HG03439 (cell line): ENCODE measurements around the gene ZNF213.

Source experiments
- ATAC-seq: cut with Tn5 transposase; IDR thresholded peaks from one replicate; pipeline ENCODE4 v1.9.1; 2021; ENCODE audit warnings: mild to moderate bottlenecking, moderate library complexity; ENCODE audit not compliant: unreplicated experiment

ZNF213 gene

GRCh38 chr16:3134338-3135125 lies at the start of gene ZNF213:
TSS of gene ZNF213 (plus strand) at chr16:3135029. CDS start at chr16:3137281, 2,252 bp downstream.
- ATAC-seq: peak; percentile 81

DNA sequence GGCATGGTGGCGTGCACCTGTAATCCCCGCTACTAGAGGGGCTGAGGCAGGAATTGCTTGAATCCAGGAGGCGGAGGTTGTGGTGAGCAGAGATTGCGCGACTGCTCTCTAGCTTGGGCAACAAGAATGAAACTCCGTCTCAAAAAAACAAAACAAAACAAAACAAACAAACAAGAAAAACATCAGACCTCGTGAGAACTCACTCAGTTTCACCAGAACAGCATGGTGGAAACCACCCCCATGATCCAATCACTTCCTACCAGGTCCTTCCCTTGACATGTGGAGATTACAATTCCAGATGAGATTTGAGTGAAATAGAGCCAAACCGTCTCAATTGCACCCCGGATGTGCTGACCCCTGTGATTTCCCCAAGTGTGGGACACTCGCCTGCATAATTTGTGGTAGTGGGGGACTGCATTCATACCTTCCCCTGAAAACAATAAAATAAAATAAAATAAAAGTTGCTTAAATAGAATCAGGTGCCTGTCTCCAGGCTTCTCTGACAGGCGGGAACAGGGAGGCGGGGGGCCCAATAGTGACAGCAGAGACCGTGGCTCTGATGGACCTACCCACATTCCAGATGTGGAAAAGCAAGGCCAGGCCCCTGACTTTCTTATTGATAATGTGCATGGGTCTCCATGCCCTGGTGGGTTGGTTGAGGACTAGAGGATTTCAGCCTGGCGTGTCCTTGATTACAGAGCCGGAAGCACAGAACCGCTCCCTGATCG lies 48.8 kb upstream of the ZNF213 start:
- no peak for ATAC-seq

GRCh38 chr16:3086596-3087242 lies 48.1 kb upstream of the ZNF213 start:
- no peak for ATAC-seq

- no peak for ATAC-seq
Observed at GRCh38 chr16:3087243-3088235, 47.3 kb upstream of the ZNF213 start.

DNA sequence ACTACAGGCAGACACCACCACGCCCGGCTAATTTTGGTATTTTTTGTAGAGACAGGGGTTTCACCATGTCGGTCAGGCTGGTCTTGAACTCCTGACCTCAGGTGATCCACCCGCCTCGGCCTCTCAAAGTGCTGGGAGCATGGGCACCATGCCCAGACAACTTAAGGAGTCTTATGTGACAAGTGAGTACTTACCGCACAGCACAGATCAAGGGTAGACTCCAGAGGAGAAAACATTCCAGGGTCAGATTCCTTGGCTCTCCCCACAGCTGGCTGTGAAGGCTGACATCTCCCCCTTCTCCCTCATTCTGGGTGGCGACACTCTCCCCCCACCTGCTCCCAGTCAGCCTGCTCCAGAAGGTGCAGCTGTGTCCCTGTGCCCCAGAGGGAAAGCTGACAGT lies 46.4 kb upstream of the ZNF213 start:
- no peak for ATAC-seq

GRCh38 chr16:3088925-3089716 lies 45.7 kb upstream of the ZNF213 start:
- ATAC-seq: no peak

DNA sequence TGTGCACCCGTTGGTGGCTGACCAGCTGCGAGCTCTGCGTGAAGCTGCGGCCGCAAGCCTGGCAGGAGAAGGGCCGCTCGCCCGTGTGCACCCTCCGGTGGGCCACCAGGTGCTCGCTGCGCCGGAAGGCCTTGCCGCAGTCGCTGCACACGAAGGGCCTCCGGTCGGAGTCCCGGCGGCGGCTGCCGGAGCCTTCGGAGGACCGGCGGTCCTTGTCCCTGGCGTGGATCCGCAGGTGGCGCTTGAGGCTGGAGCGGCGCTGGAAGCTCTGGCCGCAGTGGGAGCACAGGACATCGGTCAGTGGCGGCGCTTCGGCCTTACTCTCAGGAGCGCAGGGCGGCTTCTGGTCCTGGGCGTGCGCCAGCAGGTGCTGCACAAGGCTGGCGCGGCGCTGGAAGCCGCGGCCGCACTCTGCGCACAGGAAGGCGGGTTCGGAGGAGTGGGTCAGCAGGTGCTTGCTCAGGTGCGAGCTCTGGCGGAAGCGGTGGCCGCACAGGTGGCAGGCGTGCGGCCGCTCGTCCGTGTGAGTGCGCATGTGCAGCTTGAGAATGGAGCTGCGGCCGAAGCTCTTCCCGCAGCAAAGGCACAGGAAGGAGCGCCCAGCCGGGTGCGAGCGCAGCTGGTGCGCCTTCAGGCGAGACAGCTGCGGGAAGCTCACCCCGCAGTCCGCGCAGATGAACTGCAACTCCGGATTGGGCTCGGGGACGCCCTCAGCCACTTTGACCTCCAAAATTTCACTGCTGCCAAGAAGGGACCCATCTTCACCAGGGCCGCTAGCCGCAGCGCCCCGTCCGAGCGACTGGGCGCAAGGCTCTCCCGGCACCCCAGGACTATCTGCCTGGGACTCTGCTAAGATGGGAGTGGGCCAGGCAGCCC lies 44.9 kb upstream of the ZNF213 start:
- ATAC-seq: no peak

DNA sequence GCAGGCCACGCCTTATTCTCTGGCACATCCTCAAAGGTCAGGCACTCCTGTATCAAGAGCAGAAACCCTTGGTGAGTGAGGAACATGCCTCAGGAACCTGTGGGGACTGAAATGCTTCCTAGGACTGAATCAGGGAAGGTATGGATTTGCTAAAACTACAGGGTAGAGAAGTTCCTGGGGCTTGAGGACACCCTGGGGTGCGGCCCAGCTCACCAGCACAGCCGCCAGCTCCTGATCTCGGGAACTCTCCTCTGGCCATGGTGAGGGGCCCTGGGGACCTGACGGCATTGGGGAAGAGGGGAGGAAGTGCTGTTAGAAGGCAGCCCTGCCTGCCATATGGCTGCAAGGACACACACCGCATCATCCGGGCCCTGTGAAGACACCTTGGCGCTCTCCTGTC lies 43.3 kb upstream of the ZNF213 start:
- no peak for ATAC-seq

DNA sequence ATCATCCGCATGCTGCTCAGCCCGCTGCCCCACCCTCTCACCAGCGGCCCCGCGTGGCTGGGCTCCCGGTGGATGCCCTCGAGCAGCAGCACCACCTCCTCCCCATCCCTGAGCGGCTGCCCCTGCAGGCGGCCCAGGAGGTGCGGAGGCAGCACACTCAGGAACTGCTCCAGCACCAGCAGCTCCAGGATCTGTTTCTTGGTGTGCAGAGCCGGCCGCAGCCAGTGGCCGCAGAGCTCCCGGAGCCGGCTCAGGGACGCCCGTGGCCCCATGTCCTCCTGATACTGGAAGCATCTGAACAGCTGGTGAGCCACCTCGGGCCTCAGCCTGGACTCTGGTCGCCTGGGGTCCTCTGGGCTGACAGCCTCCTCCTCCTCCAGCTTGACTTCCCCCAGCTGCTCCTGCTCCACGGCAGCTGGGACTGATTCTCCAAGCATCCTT lies 42.3 kb upstream of the ZNF213 start:
- no peak for ATAC-seq

GRCh38 chr16:3094289-3095027 lies 40.4 kb upstream of the ZNF213 start:
- ATAC-seq: no peak

GRCh38 chr16:3095869-3096268 lies 39.0 kb upstream of the ZNF213 start:
- ATAC-seq: no peak

GRCh38 chr16:3096362-3096761 lies 38.5 kb upstream of the ZNF213 start:
- no peak for ATAC-seq

DNA sequence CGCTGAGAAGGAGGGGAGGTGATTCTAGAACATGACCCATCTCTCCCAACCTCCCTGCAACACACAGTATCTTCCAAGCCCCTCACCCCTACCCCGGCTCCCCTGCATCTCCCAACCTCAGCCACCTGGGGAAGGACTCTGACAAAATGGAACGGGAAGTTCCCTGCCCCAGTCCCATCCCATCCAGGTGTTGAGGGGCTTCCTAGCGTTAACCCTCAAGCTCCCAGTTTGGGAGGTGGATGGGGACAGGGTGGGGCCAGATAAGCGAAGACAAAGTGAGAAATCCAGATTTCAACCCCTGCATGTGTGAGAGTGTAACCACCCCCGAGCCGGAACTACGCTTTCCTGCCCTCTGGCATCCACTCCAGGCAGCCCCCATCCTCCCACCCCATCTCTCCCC lies 37.6 kb upstream of the ZNF213 start:
- no peak for ATAC-seq

DNA sequence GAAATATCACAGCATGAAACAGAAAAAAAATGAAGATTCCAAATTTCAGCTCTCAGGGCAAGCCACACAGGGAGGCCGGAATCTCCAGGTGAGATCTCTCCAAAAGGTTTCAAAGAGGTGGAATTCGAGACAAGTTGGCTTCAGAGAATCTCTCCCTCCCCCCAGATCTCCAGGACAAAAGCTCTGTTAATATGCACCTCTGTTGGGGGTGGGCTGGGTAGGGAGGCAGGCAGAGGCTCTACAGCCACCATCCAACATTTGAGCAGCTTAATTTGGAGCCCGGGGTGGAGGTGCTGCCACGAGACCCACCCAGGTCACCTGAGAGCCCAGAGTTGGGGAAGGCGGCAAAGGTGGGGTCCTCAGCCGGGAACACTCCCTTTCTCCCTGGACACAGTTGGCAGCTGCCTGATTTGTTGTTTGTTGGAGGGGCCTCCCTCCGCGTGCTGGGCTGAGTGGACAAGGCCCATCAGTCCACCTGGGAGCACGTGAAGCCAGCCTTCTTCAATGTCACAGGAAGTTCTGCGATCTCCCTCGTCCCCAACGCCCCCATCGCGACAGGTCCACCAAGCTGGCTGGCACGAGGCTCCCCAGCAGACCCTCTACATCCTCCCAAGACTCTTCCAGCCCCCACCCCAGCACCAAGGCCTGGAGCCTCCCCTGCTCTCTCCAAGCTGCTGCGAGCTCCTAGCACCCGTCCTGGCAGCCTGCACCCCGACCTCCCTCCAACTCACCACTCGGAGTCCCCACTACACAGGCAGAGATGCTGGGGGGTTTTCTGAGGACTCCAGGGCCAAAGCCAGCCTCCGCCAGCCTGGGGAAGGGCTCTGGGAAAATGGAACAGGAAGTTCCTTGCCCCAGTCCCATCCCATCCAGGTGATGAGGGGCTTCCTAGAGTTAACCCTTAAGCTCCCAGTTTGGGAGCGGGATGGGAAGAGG lies 36.1 kb upstream of the ZNF213 start, which contains the start of gene ZSCAN10:
Gene ZSCAN10, minus strand, starts transcription at position 836 of the 936 bp plus-strand sequence. CDS start 6,357 bp downstream, outside the sequence.
- no peak for ATAC-seq

DNA sequence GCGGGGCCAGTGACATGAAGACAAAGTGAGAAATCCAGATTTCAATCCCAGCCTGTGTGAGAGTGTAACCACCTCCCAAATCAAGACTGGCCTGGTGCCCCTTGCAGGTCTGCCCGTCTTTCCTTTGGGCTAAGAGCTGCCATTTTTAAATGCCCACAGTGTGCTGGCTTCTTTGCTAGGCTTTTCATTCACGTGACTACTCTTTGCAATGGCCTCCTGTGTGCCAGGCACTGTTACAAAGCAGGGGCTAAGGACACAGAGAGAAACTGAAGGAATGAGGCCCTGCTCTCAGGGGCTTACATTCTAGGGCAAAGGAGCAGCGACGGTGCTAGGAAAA lies 35.5 kb upstream of the ZNF213 start:
- ATAC-seq: no peak

DNA sequence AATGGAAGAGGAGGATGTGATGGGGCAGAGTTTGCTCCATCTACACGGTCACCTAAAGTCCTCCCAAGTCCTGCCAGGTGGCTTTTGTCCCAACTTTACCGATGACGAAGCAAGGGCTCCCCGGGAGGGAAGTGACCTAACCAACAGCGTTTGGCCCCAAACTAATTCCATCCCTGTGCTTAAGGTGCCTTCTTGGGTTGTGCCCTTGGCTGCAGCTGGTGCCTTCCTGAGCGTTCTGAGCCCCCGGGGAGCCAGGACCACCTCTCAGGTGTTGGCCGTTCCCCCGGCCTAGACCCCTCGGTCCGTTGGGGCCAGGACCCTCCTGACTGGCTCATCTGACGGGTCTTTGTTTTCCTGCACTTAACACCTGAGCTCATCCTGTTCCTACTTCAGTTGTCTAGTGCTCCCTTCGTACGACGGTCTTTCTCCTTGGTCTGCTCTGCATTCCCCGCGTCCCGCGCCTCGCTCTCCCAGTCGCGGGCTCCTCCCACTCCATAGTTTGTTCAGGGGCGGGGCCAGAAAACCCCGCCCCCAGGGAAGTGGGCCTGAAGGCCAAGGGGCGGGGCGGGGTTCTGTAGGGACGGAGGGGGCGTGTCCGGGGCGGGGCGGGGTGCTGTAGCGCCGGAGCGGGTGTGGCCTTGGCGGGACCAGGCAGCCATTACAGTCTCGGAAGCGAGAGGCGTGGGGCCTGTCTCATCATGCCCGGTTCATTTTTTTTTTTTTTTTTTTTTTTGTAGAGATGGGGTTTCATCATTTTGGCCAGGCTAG lies 34.9 kb upstream of the ZNF213 start:
- peak; percentile 63 for ATAC-seq
